ENCODE results near the gene PIBF1.

DNA sequence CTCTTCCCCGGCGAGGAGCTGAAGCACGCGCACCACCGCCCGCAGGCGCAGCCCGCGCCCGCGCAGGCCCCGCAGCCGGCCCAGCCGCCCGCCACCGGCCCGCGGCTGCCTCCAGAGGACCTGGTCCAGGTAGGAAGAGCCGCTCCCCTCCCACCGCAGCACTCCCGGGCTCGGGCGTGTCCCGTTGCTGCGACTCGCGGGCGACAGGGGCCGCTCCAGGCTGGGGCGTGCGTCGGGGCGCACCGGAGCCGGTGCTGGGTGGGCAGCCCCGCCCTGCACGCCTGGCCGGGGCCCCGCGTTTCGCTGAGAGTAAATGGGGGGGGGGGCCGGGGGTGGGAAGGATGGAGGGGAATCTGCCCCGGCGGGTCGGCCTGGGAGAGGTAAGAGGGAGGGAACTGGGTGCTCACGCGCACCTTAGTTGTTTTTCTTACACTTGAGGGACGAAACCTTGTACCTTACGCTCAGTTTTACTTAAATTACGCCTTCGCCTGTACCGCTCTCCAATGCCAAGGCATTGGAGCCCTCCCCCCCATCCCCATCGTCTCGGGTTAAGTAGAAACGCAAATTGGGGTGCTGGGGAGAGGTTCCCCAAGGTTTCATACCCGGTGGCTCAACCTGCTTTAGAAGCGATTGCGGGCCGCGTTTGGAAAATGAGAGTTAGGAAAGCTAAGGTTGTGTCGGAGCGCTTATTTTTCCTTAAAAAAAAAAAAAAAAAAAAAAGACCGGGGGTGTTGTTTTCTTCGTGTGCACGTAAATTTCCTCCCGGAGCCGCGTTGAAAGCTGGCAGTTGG, 277.7 kb downstream of the PIBF1 start:
- TF ChIP-seq SIN3A (IDR thresholded peaks at IDR 0.05; ENCODE audit: borderline replicate concordance, insufficient read depth, low read length) (no peak), TAF1 (IDR thresholded peaks at IDR 0.05; ENCODE audit: borderline replicate concordance, insufficient read depth, low read length) (no peak)
- TF ChIP-seq, protein P1, sequence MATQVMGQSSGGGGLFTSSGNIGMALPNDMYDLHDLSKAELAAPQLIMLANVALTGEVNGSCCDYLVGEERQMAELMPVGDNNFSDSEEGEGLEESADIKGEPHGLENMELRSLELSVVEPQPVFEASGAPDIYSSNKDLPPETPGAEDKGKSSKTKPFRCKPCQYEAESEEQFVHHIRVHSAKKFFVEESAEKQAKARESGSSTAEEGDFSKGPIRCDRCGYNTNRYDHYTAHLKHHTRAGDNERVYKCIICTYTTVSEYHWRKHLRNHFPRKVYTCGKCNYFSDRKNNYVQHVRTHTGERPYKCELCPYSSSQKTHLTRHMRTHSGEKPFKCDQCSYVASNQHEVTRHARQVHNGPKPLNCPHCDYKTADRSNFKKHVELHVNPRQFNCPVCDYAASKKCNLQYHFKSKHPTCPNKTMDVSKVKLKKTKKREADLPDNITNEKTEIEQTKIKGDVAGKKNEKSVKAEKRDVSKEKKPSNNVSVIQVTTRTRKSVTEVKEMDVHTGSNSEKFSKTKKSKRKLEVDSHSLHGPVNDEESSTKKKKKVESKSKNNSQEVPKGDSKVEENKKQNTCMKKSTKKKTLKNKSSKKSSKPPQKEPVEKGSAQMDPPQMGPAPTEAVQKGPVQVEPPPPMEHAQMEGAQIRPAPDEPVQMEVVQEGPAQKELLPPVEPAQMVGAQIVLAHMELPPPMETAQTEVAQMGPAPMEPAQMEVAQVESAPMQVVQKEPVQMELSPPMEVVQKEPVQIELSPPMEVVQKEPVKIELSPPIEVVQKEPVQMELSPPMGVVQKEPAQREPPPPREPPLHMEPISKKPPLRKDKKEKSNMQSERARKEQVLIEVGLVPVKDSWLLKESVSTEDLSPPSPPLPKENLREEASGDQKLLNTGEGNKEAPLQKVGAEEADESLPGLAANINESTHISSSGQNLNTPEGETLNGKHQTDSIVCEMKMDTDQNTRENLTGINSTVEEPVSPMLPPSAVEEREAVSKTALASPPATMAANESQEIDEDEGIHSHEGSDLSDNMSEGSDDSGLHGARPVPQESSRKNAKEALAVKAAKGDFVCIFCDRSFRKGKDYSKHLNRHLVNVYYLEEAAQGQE (IDR thresholded peaks at IDR 0.05; ENCODE audit: insufficient read depth in 1 of 2, low read depth in 2 of 2, low read length in 2 of 2) = no peak

Data from PFSK-1 (cell line).